ENCODE measurements around the gene TTC34.

Gene TTC34

DNA sequence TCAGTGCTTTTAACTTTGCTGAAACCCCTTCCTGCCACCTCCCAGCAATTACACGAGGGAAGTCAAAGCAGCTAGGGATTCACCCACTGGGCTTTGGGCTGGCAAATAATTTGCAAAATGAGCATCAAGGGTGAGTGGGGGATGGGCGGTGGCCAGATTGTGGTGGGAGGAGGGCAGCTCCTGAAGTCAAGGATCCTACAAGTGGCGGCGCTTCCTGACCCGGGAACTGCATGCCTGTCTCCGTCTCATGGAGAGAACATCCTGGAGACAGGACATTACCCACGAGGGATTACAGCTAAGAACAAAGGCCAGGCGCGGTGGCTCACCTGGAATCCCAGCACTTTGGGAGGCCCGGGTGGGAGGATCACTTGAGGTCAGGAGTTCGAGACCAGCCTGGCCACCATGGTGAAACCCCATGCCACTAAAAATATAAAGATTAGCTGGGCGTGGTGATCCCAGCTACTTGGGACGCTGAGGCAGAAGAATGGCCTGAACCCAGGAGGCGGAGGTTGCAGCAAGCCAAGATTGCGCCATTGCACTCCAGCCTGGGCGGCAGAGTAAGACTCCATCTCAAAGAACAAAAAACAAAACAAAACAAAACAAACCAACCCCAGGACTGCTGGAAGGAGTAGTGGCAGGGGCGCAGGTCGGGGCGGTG is 12.9 kb downstream of the TTC34 start:
- H3K4me3 ChIP-seq (ENCODE audit: control insufficient read depth, low read depth, low read length): no peak overlapping the region
- TF ChIP-seq, protein P1, sequence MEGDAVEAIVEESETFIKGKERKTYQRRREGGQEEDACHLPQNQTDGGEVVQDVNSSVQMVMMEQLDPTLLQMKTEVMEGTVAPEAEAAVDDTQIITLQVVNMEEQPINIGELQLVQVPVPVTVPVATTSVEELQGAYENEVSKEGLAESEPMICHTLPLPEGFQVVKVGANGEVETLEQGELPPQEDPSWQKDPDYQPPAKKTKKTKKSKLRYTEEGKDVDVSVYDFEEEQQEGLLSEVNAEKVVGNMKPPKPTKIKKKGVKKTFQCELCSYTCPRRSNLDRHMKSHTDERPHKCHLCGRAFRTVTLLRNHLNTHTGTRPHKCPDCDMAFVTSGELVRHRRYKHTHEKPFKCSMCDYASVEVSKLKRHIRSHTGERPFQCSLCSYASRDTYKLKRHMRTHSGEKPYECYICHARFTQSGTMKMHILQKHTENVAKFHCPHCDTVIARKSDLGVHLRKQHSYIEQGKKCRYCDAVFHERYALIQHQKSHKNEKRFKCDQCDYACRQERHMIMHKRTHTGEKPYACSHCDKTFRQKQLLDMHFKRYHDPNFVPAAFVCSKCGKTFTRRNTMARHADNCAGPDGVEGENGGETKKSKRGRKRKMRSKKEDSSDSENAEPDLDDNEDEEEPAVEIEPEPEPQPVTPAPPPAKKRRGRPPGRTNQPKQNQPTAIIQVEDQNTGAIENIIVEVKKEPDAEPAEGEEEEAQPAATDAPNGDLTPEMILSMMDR (conservative IDR thresholded peaks at IDR 0.05; ENCODE audit: control insufficient read depth, insufficient read depth, low read depth, low read length): no peak
- no peak for DNase-seq (ENCODE audit: low read depth)

DNA sequence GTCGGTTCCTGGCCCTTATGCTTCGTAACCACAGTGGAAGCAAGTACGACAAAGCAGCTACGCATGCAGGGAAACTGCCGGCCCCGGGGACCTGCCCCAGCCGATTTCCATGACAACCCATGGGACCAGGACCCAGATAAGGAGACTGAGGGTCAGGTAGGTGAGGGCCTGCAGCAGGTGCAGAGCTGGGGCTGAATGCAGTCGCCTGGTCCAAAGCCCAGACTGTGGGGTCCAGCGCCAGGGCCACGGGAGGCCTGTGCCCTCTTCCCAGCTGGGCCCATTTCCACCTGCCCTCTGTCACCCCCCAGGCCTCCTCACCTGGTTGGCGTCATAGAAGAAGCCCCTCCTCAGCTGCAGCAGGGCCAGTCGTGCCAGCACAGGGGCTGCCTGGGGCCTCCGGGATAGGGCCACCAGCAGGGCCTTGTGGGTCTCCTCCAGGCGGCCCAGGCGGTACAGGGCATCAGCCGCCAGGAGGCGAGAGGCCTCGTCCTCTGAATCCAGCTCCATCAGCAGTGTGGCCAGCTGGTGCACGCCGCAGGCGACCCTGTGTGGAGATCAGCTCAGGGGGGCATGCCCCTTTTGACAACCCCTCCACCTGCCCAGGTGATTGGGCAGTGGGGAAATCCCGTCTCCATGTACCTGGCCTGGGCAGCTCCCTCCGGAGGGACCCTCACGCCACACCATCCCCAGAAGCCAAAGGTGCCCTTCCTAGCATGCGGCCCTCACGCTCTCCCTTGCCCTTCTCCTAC is 14.2 kb downstream of the TTC34 start:
- no peak overlapping the region for H3K4me3 ChIP-seq (ENCODE audit: control insufficient read depth, low read depth, low read length)
- DNase-seq (ENCODE audit: low read depth): no peak
- TF ChIP-seq, protein P1 (conservative IDR thresholded peaks at IDR 0.05; ENCODE audit: control insufficient read depth, insufficient read depth, low read depth, low read length): no peak

DNA sequence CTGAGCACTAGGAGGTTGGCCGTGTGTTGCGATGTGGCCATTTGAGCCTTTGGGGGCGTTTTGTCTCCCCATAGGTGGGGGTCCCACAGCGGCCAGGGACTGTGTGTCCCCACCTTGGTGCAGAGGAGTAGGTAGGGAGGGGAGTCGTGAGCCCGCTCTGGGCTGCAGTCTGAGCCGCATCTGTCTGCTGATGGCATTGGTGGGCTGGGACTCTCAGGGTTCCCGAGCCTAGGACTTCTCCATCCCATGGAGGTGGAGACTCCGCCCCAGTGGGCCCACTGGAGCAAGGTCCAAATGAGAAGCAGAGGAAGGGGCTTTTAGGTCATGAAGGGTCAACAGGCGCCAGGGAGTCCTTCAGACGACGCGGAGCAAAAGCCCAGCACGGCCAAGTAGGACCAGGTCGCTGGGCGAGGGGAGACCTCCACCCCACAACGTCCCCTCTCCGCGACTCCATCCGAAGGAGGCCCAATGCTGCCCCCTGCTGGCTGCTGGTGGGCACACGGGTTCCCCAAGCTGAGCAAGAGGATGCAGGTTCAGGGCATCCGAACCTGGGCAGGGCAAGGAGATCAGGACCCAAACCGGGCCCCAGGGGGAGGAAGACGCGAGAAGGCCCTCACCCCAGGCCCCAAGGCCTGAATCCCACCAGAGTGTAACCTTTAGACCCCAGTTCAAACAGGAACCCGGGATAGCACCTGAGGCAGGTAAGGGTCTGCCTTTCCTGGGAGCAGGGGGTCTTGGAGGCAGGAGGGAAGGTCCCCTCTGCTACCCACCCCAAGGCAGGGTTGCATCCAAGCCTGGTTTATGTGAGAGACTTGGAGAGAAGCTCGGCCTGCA is 14.9 kb downstream of the TTC34 start:
- TF ChIP-seq, protein P1 (conservative IDR thresholded peaks at IDR 0.05; ENCODE audit: control insufficient read depth, insufficient read depth, low read depth, low read length): peak; percentile 10
- DNase-seq (ENCODE audit: low read depth): no peak
- no peak overlapping the region for H3K4me3 ChIP-seq (ENCODE audit: control insufficient read depth, low read depth, low read length)

DNA sequence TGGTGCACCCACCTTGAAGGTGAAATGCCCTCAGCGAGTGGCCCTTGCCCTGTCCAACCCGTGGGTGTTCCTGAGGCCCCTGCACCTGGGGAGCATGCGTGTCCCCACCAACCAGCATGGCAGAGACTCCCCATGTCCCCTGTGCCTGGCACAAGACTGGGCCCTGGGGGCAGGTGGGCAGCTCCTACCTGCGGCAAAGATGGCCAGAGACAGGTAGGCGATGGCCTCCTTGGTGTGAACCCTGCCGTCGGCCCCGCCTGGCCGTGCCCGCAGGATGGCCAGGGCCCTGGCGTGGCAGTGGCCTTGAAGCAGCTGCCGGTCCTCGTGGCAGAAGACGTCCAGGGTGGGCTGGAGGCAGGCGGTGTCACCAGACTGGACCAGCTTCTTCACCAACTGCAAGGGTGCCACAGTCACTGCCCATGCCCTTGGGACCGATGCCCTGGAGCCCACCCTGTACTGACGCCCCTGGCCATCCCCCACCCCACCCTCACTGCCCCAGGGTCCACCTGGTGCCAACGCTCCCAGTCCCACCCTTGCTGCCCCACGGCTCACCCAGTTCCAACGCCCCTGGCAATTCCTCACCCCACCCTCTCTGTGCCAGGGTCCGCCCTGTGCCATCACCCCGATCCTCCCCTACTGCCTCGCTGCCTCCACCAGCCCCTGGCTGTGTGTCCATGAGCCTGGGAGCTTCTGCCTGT is 15.7 kb downstream of the TTC34 start:
- H3K4me3 ChIP-seq (ENCODE audit: control insufficient read depth, low read depth, low read length): no peak overlapping the region
- no peak for DNase-seq (ENCODE audit: low read depth)
- TF ChIP-seq, protein P1 (conservative IDR thresholded peaks at IDR 0.05; ENCODE audit: control insufficient read depth, insufficient read depth, low read depth, low read length): no peak

DNA sequence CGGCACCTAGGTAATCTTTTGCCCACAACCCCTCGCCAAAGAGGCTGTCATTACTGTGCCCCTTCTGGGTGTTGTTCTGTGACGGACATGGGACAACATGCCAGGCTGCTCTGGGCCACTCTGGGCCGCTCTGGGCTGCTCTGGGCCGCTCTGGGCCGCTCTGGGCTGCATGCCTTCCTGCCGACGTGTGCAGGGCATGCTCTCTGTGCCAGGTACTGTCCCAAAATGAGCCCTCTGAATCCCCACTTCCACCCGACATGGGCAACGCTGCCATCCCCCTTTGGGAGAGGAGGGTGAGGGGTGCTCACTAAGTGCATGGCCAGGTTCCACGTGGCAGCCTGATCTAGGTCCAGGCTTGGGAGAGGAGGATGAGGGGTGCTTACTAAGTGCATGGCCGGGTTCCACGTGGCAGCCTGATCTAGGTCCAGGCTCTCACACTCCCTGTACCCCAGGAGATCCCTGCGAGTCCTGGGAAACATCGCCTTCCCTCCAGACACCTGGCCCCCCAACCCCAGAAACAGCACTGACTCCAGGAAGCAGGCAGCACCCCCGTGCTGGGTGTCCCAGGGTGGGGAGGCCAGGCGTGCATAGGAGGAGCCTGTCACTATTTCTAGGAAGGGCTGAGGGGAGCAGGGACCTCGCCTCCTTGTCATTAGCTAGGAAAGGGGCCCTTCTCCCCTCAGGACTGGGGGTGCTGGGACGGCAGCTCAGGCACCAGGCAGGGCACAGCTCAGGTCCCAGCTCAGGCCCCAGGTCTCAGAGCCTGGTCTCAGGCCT is 16.5 kb downstream of the TTC34 start:
- no peak overlapping the region for H3K4me3 ChIP-seq (ENCODE audit: control insufficient read depth, low read depth, low read length)
- DNase-seq (ENCODE audit: low read depth): no peak
- TF ChIP-seq, protein P1 (conservative IDR thresholded peaks at IDR 0.05; ENCODE audit: control insufficient read depth, insufficient read depth, low read depth, low read length): no peak

All from fibroblast of mammary gland (primary cell).